Thyroid gland (tissue), 4 donors: ENCODE data around the gene FOXI2.

Experiments
- CTCF ChIP-seq, 6 experiments: fragments of 200-600 bp in 3 of 6; fragments of 450-650 bp in 3 of 6; sonication (generic) in 3 of 6; IDR thresholded peaks; one replicate each; pipeline ENCODE4 v1.5.1; 2016 to 2019; ENCODE audit warnings: antibody characterized with exemption in 6 of 6, mild to moderate bottlenecking in 2 of 6, inconsistent platforms in 1 of 6, moderate library complexity in 1 of 6
- POLR2A ChIP-seq, 2 donors: fragments of 450-650 bp; IDR thresholded peaks; one replicate each; pipeline ENCODE4 v1.6.1; 2017; ENCODE audit warnings: antibody characterized with exemption in 2 of 2, mild to moderate bottlenecking in 2 of 2, moderate library complexity in 1 of 2

GRCh38 chr10:127720142-127720541, 16.8 kb upstream of the FOXI2 start:
- no peak for TF ChIP-seq CTCF (IDR thresholded peaks at IDR 0.05)
- no peak for TF ChIP-seq POLR2A (IDR thresholded peaks at IDR 0.05)
